H1 (cell line): ENCODE measurements around the gene ATP13A2.

Source experiments
- BRCA1 ChIP-seq: IDR thresholded peaks from 2 replicates; pipeline ENCODE4 v1.6.1; 2012; ENCODE audit warnings: low read depth, low read length, improper control_type of control experiment
- CBX5 ChIP-seq: fragments of 300-800, 300-1000 bp; sonication (generic); IDR thresholded peaks from 2 replicates; pipeline ENCODE4 v1.7.1; 2016; ENCODE audit warnings: antibody characterized with exemption, low read length, low read depth
- CHD2 ChIP-seq: IDR thresholded peaks from 2 replicates; pipeline ENCODE4 v1.6.1; 2012; ENCODE audit warnings: low read length, improper control_type of control experiment
- FOSL1 ChIP-seq: IDR thresholded peaks from 2 replicates; pipeline ENCODE4 v1.6.1; 2011; ENCODE audit warnings: mild to moderate bottlenecking, low read depth, low read length, moderate library complexity; ENCODE audit not compliant: insufficient read depth
- GABPA ChIP-seq: IDR thresholded peaks from 2 replicates; pipeline ENCODE4 v1.6.1; 2011; ENCODE audit warnings: mild to moderate bottlenecking, low read length, moderate library complexity, borderline replicate concordance; ENCODE audit not compliant: insufficient read depth
- JUN ChIP-seq: IDR thresholded peaks from 2 replicates; pipeline ENCODE4 v1.6.1; 2011; ENCODE audit warnings: low read depth, mild to moderate bottlenecking, improper control_type of control experiment, low read length
- JUND ChIP-seq: IDR thresholded peaks from 2 replicates; pipeline ENCODE4 v1.6.1; 2011; ENCODE audit warnings: mild to moderate bottlenecking, improper control_type of control experiment, low read length
- KDM1A ChIP-seq: fragments of 200-600, 300-600 bp; sonication (generic); IDR thresholded peaks from 2 replicates; pipeline ENCODE4 v1.7.1; 2016; ENCODE audit warnings: mild to moderate bottlenecking, low read length, borderline replicate concordance
- MAFK ChIP-seq: IDR thresholded peaks from 2 replicates; pipeline ENCODE4 v1.6.1; 2012; ENCODE audit warnings: low read depth, mild to moderate bottlenecking, improper control_type of control experiment, low read length
- POLR2A ChIP-seq, 2 experiments: IDR thresholded peaks; 1 replicate in 1 of 2; 2 replicates in 1 of 2; pipeline ENCODE4 v1.6.1; 2011; ENCODE audit warnings: low read depth in 2 of 2, low read length in 2 of 2, mild to moderate bottlenecking in 2 of 2; ENCODE audit errors: control extremely low read depth in 1 of 2
- SP1 ChIP-seq: IDR thresholded peaks from 2 replicates; pipeline ENCODE4 v1.6.1; 2011; ENCODE audit warnings: low read depth, low read length
- SP2 ChIP-seq: IDR thresholded peaks from 2 replicates; pipeline ENCODE4 v1.6.1; 2012; ENCODE audit warnings: mild to moderate bottlenecking, low read length, inconsistent platforms
- TF ChIP-seq, protein P1 (sequence below), 3 experiments: IDR thresholded peaks; 1 replicate in 2 of 3; 2 replicates in 1 of 3; pipeline versions ENCODE4 v1.5.1 to v1.6.1; 2011; ENCODE audit warnings: low read length in 3 of 3, mild to moderate bottlenecking in 3 of 3, inconsistent platforms in 2 of 3, low read depth in 1 of 3, moderate library complexity in 1 of 3; ENCODE audit not compliant: insufficient read depth in 1 of 3; ENCODE audit errors: control extremely low read depth in 1 of 3

DNA sequence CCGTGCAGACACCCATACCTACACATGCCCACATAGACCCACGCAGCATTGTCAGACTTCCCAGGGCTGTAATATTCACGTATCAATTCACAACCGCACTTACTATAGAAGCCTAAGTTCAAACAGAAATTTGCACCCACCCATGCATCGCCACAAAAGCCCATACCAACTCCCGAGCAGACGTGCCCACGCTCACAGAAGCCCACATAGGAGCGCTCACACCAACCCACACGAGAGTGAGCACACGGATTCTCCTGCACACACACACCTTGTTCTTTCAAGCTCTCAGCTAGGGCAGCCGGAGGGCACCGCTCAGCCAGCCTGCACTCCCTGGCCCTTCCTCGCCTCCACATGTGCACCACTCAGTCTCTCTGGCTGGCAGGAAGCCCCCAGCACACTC lies 35.9 kb downstream of the ATP13A2 start:
- TF ChIP-seq SP1 (no peak), CBX5 (no peak), FOSL1 (no peak), GABPA (no peak), CHD2 (no peak), KDM1A (no peak), SP2 (no peak), POLR2A (IDR thresholded peaks at IDR 0.05; ENCODE audit: control extremely low read depth in 1 of 2, low read depth in 2 of 2, low read length in 2 of 2) (no peak), BRCA1 (no peak), JUN (no peak), JUND (no peak), MAFK (no peak)
- TF ChIP-seq, protein P1, sequence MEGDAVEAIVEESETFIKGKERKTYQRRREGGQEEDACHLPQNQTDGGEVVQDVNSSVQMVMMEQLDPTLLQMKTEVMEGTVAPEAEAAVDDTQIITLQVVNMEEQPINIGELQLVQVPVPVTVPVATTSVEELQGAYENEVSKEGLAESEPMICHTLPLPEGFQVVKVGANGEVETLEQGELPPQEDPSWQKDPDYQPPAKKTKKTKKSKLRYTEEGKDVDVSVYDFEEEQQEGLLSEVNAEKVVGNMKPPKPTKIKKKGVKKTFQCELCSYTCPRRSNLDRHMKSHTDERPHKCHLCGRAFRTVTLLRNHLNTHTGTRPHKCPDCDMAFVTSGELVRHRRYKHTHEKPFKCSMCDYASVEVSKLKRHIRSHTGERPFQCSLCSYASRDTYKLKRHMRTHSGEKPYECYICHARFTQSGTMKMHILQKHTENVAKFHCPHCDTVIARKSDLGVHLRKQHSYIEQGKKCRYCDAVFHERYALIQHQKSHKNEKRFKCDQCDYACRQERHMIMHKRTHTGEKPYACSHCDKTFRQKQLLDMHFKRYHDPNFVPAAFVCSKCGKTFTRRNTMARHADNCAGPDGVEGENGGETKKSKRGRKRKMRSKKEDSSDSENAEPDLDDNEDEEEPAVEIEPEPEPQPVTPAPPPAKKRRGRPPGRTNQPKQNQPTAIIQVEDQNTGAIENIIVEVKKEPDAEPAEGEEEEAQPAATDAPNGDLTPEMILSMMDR (IDR thresholded peaks at IDR 0.05; ENCODE audit: control extremely low read depth in 1 of 3, insufficient read depth in 1 of 3, low read depth in 1 of 3, low read length in 3 of 3) = no peak
